Urothelium cell line (cell line): ENCODE results near the gene TMA7B.

Source experiments
- DNase-seq: peaks from one replicate; pipeline ENCODE4 v3.0.0; 2011; ENCODE audit warnings: low spot score, mixed read lengths
- FAIRE-seq: peaks from 2 replicates; lab custom pipeline; 2011; peaks lifted over from hg19 to GRCh38; lab: Jason Lieb, UNC

The TMA7B gene

GRCh38 chr22:39932918-39933649 lies 27.1 kb upstream of the TMA7B start:
- FAIRE-seq (no peak), DNase-seq (no peak)

DNA sequence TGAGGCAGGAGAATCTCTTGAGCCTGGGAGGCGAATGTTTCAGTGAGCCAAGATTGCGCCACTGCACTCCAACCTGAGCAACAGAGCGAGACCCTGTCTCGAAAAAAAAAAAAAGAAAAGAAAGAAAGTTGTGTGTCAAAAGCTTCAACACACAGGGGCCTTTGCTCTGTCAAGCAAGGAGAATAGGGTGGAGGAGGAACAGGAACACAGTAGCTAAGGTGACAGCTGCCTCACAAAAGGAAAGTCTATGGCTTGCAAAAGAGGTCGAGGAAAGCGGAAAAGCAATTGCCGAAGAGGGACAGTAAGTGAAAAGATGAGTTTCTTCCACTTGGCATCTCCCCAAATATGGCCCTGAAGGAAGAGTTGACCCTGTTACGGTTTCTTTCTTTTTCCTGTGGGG lies 26.5 kb upstream of the TMA7B start:
- FAIRE-seq (no peak), DNase-seq (no peak)

DNA sequence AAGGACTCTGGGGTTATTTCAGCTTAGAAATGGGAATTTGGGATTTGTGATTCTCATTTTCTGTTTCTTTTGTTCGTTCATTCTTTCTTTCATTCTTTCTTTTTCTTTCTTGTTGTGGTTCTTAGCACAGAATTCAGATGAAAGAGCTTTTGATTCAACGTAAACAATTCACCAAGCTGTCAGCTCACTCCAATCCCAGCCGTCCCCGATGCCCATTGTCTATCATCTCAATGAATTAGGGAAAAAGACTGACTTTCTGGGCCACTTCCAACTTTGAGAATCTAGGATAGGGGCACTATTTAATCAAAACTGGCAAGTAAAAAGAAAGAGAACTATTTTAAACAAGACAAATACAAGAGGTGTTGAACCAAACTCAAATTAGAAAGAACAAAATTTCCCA lies 25.1 kb upstream of the TMA7B start:
- no peak for DNase-seq
- no peak for FAIRE-seq

- no peak for FAIRE-seq
Measured at GRCh38 chr22:39935612-39936011, 24.6 kb upstream of the TMA7B start.

DNA sequence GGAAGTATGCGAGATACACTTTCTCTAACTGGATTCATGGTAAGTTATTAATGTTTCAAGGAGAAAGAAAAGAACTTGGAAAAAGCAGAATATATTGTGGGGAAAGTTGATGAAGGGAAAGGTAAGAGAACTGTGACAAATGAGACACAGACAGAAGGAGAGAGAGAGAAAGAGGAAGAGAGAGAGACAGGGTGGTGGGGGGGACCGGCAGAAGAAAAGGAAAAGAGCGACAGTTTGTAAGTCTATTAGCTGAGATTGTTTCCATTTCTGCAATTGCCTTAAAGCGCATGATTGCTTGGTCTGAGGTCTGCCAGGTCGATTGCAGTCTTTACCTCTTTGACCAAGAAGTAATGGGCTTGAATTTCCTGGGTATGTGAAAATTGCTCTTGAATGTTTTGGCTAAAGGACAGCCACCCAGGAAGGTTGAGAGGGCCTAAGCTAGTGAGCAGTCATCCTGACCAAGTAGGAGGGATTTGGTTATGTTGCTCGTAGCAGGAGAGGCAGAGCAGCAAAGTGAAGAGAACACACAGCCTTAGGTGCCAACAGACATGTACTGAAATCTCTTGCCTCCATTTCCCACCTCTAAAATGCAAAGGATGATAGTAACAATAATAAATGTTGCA lies 23.6 kb upstream of the TMA7B start:
- no peak for DNase-seq

More at GRCh38 chr22:39935612-39936011, 24.6 kb upstream of the TMA7B start:
- no peak for DNase-seq

DNA sequence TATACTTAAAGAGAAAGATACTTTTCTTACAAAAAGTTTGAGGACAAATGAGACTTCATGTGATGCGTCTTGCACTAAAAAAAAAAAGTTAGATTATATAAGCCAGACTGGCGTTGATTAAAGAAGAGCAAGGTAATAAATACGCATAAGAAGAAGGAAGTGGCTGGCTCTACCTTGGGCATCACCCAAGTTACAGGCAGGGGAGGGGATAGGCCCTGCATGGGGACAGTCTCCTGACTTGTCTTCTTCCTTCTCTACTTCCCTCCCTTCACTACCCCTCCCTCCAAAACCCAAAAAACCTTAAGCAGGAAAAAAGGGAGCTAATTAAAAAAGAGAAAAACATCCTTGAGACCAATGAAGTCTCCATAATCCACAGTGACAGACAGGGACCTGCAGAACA lies 22.3 kb upstream of the TMA7B start:
- no peak for DNase-seq
- no peak for FAIRE-seq

More for the DNA sequence above, 23.6 kb upstream of the TMA7B start:
- no peak for FAIRE-seq

DNA sequence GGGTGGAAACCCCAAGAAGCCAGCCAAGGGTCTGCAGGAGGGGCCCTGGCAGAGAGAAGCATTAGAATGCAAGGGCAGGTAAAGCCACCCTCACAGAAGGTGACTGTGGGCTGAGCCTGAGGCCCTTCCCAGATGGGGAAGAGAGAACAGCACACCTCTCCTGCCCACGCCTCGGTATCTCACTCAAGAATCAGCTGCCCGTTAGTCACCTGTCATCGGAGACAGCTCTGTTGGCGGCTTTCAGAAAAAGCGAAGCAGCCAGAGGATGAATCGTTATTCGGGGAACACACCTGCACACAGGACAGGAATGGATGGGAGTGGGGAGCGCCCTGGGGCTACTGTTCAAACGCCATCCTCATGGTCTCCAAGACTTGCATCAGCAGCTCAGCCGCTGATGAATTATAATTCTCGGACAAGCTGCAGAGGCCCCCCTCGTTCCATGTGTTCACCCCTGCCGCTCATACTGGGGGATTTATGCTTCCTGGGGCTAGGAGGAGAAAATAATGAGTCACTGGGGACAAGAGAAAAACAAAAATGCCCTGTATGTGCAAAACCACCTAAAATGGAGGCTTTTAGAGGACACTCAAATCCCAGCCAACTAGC lies 21.6 kb upstream of the TMA7B start:
- DNase-seq = no peak
- FAIRE-seq = peak; percentile 55

DNA sequence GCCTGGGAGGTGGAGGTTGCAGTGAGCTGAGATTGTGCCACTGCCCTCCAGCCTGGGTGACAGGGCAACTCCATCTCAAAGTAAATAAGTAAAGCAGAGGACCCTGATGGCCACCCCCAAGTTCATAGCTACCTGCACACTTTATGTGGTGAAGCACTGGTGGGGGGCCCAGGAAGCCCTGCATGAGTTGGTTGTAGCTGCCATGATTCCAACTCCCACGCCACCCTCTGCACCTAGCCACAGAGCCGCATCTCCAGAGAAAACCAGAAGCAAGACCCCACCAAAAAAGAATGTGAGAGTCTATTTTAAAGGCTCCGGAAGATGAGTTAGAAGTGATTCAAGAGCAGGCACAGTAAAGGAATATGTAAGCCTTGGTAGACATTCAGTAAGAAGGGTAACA lies 20.4 kb upstream of the TMA7B start:
- no peak for FAIRE-seq

GRCh38 chr22:39940757-39941305 lies 19.4 kb upstream of the TMA7B start:
- DNase-seq (no peak), FAIRE-seq (no peak)

More for the DNA sequence above, 20.4 kb upstream of the TMA7B start:
- DNase-seq = no peak

- FAIRE-seq (no peak), DNase-seq (no peak)
Measured at GRCh38 chr22:39941601-39942000, 18.6 kb upstream of the TMA7B start.

DNA sequence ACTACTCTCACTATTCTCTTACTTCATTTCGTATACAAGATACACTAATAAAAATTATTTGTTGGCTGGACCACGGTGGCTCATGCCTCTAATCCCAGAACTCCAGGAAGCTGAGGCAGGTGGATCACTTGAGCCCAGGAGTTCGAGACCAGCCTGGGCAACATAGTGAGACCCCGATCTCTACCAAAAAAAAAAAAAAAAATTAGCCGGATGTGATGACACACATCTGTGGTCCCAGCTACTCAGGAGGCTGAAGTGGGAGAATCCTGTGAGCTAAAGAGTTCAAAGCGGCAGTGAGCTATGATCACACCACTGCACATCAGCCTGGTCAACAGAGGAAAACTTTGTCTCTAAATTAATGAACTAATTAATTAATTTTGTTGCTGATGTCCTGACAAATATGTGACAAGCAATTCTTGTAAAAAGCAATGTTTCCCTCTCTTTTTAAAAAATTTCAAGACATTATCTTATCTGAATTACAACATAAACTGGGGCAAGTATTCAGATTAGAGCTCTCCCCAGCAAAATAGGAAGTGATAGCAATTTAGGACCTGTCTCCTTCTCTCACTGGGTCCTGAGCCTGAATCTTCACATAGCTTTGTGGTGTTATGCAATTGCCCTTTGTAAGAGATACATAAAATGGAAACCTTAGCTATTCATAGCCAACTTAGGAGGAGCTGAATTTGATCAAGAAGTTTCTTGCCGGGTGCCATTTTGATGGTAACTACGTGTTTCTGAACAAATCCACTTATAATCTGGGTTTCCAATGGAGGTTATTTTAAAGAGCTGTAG lies 17.6 kb upstream of the TMA7B start:
- DNase-seq = no peak

DNA sequence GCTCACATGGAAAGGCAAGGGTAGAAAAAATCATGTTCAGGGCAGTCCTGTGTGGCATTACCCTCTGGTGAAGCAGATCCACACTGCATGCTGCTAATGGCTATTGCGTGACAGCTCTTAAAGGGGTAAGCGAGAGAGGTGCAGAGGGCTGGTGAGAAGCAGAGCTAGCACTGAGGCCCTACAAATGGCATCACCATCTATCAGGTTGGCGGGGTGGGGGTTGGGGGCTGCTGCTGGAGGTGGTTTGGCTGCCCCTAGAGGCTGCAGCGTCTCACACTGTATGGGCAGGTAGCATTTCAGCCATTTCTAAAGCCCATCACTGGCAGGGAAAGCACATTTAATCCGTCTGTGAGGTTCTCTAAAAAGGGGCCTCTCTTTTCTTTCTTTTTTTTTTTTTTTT lies 16.9 kb upstream of the TMA7B start:
- FAIRE-seq (no peak), DNase-seq (no peak)

More for the DNA sequence above, 17.6 kb upstream of the TMA7B start:
- FAIRE-seq = no peak

- FAIRE-seq (no peak), DNase-seq (no peak)
Measured at GRCh38 chr22:39943953-39944872, 16.0 kb upstream of the TMA7B start.

DNA sequence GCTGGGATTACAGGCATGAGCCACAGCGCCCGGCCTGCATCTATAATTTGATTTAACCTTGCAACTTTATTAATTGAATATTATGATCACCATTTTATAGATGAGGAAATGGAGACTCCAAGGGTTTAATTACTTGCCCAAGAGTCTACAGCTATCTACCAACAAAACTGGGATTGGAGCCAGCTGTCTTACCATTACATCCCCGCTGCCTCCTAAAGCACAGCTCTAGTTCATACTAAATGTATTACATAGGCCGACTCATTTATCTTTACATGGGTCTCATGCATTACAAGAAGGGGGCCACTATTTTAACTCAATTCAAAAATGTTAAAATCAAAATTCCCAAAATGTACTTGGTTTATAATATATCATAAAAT lies 14.1 kb upstream of the TMA7B start:
- DNase-seq = no peak
- no peak for FAIRE-seq

DNA sequence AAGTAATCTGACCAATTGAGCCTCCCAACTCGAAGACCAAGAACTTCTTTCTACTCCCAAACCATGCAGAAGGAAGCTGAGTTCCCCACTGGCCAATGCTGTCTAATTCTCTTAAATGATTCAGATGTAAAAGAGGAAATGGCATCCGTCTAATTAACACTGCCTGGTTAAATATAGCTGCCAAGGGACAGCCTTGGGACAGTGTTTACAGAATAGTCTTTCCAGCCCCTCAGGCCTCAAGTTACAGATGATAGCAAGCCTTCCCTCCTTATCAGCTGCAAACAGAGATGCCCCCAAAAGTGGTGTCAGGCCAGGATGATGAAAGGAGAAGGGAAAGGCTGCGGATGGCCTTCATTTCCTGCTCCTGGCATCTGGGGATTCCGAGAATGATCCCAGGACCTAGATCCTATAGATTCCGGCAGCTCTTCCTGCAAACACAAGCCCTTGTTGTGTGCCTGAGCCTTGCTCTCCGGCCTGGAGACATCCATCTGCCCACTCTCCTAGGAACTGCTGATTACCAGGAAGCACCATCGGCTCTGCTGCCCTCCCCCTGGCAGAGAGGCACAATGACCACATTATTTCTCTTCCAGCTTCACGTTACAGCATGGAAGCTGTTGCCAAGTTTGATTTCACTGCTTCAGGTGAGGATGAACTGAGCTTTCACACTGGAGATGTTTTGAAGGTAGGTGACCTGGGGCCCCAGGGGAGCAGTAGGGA lies 13.5 kb upstream of the TMA7B start:
- DNase-seq (peak; percentile 52), FAIRE-seq (peak; percentile 91)

GRCh38 chr22:39947220-39948216 lies 12.7 kb upstream of the TMA7B start:
- FAIRE-seq = peak; percentile 35
- no peak for DNase-seq

DNA sequence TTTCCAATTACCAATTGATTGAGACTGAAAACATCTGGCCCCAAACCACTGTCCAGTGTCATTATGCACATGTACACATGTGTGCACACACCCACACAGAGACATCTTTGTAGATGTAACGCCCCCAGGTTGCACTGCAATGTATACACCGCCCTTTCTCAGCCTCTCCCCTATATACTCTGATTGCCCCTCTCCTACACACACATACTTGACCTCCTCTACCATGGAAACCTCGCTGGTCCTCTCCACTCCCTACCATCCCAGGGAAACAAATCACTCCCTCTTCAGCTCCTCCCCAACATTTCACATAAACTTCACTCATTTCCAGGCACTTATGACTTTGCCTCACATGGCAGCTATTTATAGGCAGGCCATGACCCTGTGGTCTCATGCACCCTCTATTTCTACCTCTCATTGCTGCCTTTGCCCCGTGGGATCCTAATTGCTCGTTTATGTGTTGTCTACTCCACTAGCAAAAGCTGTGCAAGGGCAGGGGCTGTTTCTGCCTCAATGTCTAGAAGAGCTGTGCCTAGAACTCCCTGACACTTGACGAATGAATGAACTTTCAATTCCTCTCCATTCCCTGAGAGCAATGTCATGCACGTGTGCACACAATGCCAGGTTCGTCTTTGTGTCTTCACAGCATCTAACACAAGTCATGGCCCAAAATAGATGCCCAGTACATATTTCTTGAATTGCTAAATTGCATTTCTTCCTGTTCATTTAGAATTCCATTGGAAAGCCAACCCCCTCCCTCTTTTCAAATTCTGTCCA lies 10.0 kb upstream of the TMA7B start:
- no peak for DNase-seq

More for the DNA sequence above, 10.0 kb upstream of the TMA7B start:
- FAIRE-seq = peak; percentile 88
